Measurements from ENCODE around the gene BICDL1.

DNA sequence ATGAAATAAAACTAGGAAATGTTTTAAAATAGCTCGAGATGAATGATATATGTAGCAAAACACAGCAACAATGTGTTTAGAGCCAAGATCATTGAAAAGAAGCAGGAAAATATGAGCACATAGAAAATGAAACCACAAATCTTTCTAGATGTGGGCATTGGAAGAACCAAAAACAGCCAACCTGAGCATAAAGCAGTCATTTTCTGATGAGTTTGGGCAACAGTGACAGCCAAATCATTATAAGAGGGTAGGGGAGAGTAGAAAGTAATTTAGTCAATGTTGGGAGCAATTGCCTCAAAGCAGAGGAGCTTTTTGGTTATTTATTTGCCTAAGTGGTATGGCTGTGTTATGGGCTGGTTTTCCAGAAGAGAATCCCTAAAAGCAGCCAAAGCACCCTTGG is 8.8 kb upstream of the BICDL1 start:
- TF ChIP-seq, protein P1, sequence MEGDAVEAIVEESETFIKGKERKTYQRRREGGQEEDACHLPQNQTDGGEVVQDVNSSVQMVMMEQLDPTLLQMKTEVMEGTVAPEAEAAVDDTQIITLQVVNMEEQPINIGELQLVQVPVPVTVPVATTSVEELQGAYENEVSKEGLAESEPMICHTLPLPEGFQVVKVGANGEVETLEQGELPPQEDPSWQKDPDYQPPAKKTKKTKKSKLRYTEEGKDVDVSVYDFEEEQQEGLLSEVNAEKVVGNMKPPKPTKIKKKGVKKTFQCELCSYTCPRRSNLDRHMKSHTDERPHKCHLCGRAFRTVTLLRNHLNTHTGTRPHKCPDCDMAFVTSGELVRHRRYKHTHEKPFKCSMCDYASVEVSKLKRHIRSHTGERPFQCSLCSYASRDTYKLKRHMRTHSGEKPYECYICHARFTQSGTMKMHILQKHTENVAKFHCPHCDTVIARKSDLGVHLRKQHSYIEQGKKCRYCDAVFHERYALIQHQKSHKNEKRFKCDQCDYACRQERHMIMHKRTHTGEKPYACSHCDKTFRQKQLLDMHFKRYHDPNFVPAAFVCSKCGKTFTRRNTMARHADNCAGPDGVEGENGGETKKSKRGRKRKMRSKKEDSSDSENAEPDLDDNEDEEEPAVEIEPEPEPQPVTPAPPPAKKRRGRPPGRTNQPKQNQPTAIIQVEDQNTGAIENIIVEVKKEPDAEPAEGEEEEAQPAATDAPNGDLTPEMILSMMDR (IDR thresholded peaks at IDR 0.05): no peak
- no peak for TF ChIP-seq POLR2AphosphoS5 (IDR thresholded peaks at IDR 0.05)
- TF ChIP-seq POLR2A (IDR thresholded peaks at IDR 0.05): no peak
- TF ChIP-seq EP300 (IDR thresholded peaks at IDR 0.05): no peak

All from suprapubic skin (tissue), 4 donors.